GM21390 (cell line): ENCODE results near the gene TIAM2.
"Not testable (repeated sequence)": the region's sequence is repeated elsewhere in the genome, so short reads cannot be mapped to it uniquely, and the experiment has no call there.

Experiments used
- ATAC-seq: cut with Tn5 transposase; IDR thresholded peaks from one replicate; pipeline ENCODE4 v1.9.1; 2021; ENCODE audit not compliant: unreplicated experiment

Gene TIAM2

GRCh38 chr6:154995254-154996015 is at the start of gene TIAM2:
TIAM2 (plus strand) TSS chr6:154995315; CDS start chr6:155129224, 133,909 bp downstream.
- peak; percentile 55 for ATAC-seq

GRCh38 chr6:154950979-154951344 is 44.2 kb upstream of the TIAM2 start:
- ATAC-seq: no peak

- peak; percentile 84 for ATAC-seq
Observed at GRCh38 chr6:154951345-154952200, 43.5 kb upstream of the TIAM2 start.

- ATAC-seq: no peak
Observed at GRCh38 chr6:154953644-154954043, 41.5 kb upstream of the TIAM2 start.

GRCh38 chr6:154954347-154954746 is 40.8 kb upstream of the TIAM2 start:
- ATAC-seq: no peak

- no peak for ATAC-seq
Observed at GRCh38 chr6:154956771-154957522, 38.2 kb upstream of the TIAM2 start.

- no peak for ATAC-seq
Observed at GRCh38 chr6:154958469-154958868, 36.6 kb upstream of the TIAM2 start.

GRCh38 chr6:154960299-154960843 is 34.7 kb upstream of the TIAM2 start:
- no peak for ATAC-seq

GRCh38 chr6:154960854-154961530 is 34.1 kb upstream of the TIAM2 start:
- no peak for ATAC-seq

GRCh38 chr6:154962753-154963152 is 32.4 kb upstream of the TIAM2 start:
- no peak for ATAC-seq

- ATAC-seq: not testable (repeated sequence)
Observed at GRCh38 chr6:154966065-154966770, 28.9 kb upstream of the TIAM2 start.

GRCh38 chr6:154969796-154970195 is 25.3 kb upstream of the TIAM2 start:
- no peak for ATAC-seq

GRCh38 chr6:154974485-154975149 is 20.5 kb upstream of the TIAM2 start:
- no peak for ATAC-seq

GRCh38 chr6:154977588-154977987 is 17.5 kb upstream of the TIAM2 start:
- no peak for ATAC-seq

GRCh38 chr6:154980273-154981078 is 14.6 kb upstream of the TIAM2 start:
- ATAC-seq: no peak

- ATAC-seq: peak; percentile 83
Observed at GRCh38 chr6:154981079-154981870, 13.8 kb upstream of the TIAM2 start.

- no peak for ATAC-seq
Observed at GRCh38 chr6:154984146-154984545, 11.0 kb upstream of the TIAM2 start.

GRCh38 chr6:154986787-154987235 is 8.3 kb upstream of the TIAM2 start:
- ATAC-seq: no peak
